GM12891 (cell line): ENCODE results near the gene MRPL42.
"Not testable (repeated sequence)": the region's sequence is repeated elsewhere in the genome, so short reads cannot be mapped to it uniquely, and the experiment has no call there.

ENCODE experiments used
- DNase-seq: peaks from one replicate; pipeline ENCODE4 v3.0.0; 2011; ENCODE audit warnings: low spot score; ENCODE audit not compliant: insufficient read length
- FAIRE-seq: peaks from 2 replicates; lab custom pipeline; 2011; peaks lifted over from hg19 to GRCh38; lab: Jason Lieb, UNC
- PAX5 ChIP-seq: IDR thresholded peaks from 2 replicates; pipeline ENCODE4 v1.6.1; 2011; ENCODE audit warnings: low read length, moderate library complexity, mild to moderate bottlenecking; ENCODE audit not compliant: insufficient read depth, severe bottlenecking
- POLR2A ChIP-seq: IDR thresholded peaks from 2 replicates; pipeline ENCODE4 v1.6.1; 2011; ENCODE audit warnings: low read depth, low read length, control low read depth
- POLR2AphosphoS5 ChIP-seq: IDR thresholded peaks from 2 replicates; pipeline ENCODE4 v1.6.1; 2011; ENCODE audit warnings: low read depth, low read length, control low read depth
- POU2F2 ChIP-seq: IDR thresholded peaks from 2 replicates; pipeline ENCODE4 v1.6.1; 2011; ENCODE audit warnings: low read depth, mild to moderate bottlenecking, control low read depth, low read length, moderate library complexity
- SPI1 ChIP-seq: IDR thresholded peaks from 2 replicates; pipeline ENCODE4 v1.6.1; 2011; ENCODE audit warnings: low read depth, low read length, control low read depth
- TAF1 ChIP-seq: IDR thresholded peaks from 2 replicates; pipeline ENCODE4 v1.6.1; 2011; ENCODE audit warnings: low read depth, low read length, control low read depth

Gene MRPL42

GRCh38 chr12:93484315-93484981, 17.1 kb downstream of the MRPL42 start:
- no peak for DNase-seq
- FAIRE-seq: no peak
- TF ChIP-seq TAF1 (no peak), POU2F2 (no peak), SPI1 (no peak), POLR2AphosphoS5 (no peak), PAX5 (no peak), POLR2A (no peak)

GRCh38 chr12:93492808-93493207, 25.5 kb downstream of the MRPL42 start:
- FAIRE-seq: not testable (repeated sequence)

GRCh38 chr12:93494096-93494495, 26.8 kb downstream of the MRPL42 start:
- TF ChIP-seq POLR2A (no peak), POLR2AphosphoS5 (no peak), PAX5 (no peak), SPI1 (no peak), POU2F2 (no peak), TAF1 (no peak)
- no peak for FAIRE-seq
- no peak for DNase-seq

More at GRCh38 chr12:93492808-93493207, 25.5 kb downstream of the MRPL42 start:
- not testable (repeated sequence) for DNase-seq

- DNase-seq: no peak
Measured at GRCh38 chr12:93497456-93497855, 30.1 kb downstream of the MRPL42 start.

DNA sequence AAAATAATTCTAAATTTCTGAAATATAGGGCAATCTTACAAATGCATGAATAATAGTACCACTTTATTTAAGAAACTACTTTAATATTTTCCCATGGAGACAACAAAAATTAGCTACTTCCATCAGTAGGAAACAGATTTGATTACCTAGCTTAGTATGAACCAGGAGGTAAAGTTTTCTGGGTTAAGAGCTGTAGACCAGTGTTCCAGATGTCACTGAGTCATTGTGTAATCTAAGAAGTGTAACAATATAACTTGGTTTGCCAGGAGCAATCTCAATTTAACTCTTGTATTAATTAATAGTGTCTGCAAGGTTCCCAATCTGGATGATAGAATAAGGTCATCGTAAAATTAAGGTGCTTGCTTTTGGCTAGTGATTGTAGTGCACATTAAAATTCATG, 31.5 kb downstream of the MRPL42 start:
- FAIRE-seq: peak; percentile 54
- not testable (repeated sequence) for DNase-seq

More at GRCh38 chr12:93497456-93497855, 30.1 kb downstream of the MRPL42 start:
- FAIRE-seq: peak; percentile 33
- no peak for TF ChIP-seq PAX5
- no peak for TF ChIP-seq SPI1
- TF ChIP-seq POLR2AphosphoS5: no peak
- TF ChIP-seq TAF1: no peak
- TF ChIP-seq POU2F2: no peak
- no peak for TF ChIP-seq POLR2A

GRCh38 chr12:93500201-93500600, 32.9 kb downstream of the MRPL42 start:
- TF ChIP-seq POU2F2: no peak
- TF ChIP-seq POLR2AphosphoS5: no peak
- TF ChIP-seq SPI1: no peak
- TF ChIP-seq PAX5: no peak
- no peak for TF ChIP-seq TAF1
- TF ChIP-seq POLR2A: no peak
- FAIRE-seq: no peak
- DNase-seq: no peak

- no peak for TF ChIP-seq POLR2AphosphoS5
- no peak for TF ChIP-seq POU2F2
- TF ChIP-seq POLR2A: no peak
- no peak for TF ChIP-seq SPI1
- TF ChIP-seq PAX5: no peak
- TF ChIP-seq TAF1: no peak
- FAIRE-seq (no peak), DNase-seq (no peak)
Measured at GRCh38 chr12:93500667-93501066, 33.4 kb downstream of the MRPL42 start.

GRCh38 chr12:93502802-93503623, 35.7 kb downstream of the MRPL42 start:
- DNase-seq (no peak), FAIRE-seq (no peak)
- TF ChIP-seq POU2F2 (no peak), PAX5 (no peak), SPI1 (no peak)

- TF ChIP-seq POU2F2 (no peak), POLR2AphosphoS5 (no peak), SPI1 (no peak), TAF1 (no peak), POLR2A (no peak)
- FAIRE-seq: peak; percentile 40
Measured at GRCh38 chr12:93507165-93507564, 39.9 kb downstream of the MRPL42 start.

DNA sequence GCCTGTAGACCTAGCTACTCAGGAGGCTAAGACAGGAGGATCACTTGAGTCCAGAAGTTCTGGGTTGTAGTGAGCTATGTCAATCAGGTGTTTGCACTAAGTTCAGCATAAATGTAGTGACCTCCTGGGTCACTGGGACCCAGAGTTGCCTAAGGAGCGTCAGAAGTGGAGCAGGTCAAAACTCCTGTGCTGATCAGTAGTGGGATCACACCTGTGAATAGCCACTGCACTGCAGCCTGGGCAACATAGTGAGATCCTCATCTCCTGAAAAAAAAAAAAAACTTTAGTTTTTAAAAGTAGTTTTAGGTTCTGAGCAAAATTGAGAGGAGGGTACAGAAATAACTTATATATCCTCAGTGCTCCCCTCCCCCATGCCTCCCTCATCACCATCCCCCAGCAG, 42.2 kb downstream of the MRPL42 start:
- no peak for DNase-seq
- no peak for FAIRE-seq
- TF ChIP-seq PAX5 (no peak), TAF1 (no peak), SPI1 (no peak)

More at GRCh38 chr12:93507165-93507564, 39.9 kb downstream of the MRPL42 start:
- DNase-seq: no peak

- TF ChIP-seq SPI1 (no peak), POLR2A (no peak)
- DNase-seq (no peak), FAIRE-seq (no peak)
Measured at GRCh38 chr12:93514853-93515252, 47.5 kb downstream of the MRPL42 start.
